GM18520 (cell line): ENCODE measurements around the gene RGCC.
"Not testable (repeated sequence)": the region's sequence is repeated elsewhere in the genome, so short reads cannot be mapped to it uniquely, and the experiment has no call there.

ENCODE experiments used
- ATAC-seq: cut with Tn5 transposase; IDR thresholded peaks from one replicate; pipeline ENCODE4 v1.9.1; 2021; ENCODE audit not compliant: unreplicated experiment

RGCC gene

GRCh38 chr13:41488124-41488523, 30.8 kb downstream of the RGCC start:
- ATAC-seq, result no peak

DNA sequence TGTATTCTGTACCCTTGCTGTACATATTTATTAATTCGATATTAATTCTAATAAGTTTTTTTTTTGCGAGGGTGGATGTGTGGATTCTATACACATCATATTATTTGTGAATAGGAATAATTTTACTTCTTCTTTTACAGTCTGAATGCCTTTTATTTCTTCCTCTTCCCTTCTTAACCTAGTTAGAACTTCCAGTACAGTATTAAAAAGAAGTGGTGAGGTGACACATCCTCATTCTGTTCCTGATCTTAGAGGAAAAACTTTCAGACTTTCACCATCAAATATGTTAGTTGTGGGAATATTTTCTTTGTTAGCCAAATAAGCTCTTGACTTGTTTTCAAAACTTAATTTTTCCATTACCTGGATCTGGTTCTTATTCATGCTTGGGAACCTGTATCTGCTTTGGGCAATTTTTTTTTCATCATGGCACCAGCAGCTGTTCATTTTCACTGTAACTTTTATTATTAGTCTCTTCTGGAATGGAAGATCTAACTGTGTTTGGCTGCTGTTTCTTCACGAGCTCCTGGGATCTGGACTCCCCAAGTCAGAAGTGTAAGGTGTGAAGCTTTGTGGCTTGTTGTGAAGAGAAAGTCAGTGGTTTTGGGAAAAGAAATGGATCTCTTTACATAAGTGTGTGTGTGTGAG, 33.1 kb downstream of the RGCC start:
- ATAC-seq, result no peak

GRCh38 chr13:41491436-41491835, 34.1 kb downstream of the RGCC start:
- ATAC-seq, result no peak

DNA sequence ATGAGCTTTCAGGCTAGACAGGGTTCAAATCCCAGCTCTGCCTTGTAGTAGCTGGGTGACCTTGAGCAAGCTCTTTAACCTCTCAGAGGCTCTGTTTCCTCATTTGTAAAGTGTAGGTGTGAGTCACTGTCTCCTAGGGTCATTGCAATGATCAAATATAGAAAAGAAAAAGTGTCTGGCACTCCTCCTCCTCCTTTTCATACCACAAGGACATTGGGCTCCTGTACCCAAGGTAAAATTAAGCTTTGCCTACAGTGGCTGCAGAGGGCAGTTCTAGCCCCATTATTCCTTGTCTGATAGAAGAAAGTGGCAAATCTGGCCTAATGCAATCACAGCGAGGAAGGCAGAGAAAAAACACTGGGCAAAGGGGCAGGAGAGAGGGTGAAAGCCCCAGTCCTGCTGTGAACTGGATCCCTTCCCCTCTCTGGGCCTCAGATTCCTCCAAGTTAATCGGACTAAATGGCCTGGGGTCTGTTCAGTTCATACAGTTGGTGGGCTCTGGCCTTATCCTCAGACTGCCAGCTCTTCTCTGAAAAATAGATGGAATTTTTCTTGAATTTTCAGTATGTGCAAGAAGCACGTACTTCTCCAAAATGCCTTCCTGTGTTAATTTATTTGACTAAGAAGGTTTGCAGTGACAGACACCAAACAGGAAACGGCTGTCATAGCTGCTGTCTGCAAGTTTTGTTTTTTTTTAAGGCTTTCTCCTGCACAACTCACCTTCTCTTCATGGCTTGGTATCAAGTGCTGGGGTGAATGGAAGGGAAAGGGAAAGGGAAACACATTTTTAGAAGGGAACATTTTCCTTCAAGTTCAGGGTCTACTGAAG, 35.3 kb downstream of the RGCC start:
- ATAC-seq, result peak; percentile 54

DNA sequence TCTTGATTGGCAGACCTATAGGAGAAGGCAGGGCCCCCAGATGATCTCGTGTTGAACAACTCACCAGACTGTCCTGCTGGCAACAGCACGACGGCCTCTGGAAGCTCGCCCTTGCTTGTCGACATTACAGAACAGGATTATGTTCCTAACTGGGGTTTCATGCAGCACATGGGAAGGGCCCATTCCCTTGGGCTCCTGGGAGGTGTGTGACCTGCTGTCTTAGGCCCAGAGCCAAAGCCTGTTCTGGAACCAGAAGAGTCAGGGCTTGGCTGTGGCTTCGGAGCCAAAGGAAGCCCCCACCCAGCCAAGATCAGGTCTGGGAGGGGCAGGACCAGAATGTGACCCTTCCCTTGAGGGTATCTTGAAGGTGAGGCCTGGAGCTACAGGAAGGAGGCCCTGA, 36.9 kb downstream of the RGCC start:
- no peak for ATAC-seq

GRCh38 chr13:41495044-41495443, 37.7 kb downstream of the RGCC start:
- no peak for ATAC-seq

GRCh38 chr13:41496420-41497234, 39.3 kb downstream of the RGCC start:
- ATAC-seq, result no peak

DNA sequence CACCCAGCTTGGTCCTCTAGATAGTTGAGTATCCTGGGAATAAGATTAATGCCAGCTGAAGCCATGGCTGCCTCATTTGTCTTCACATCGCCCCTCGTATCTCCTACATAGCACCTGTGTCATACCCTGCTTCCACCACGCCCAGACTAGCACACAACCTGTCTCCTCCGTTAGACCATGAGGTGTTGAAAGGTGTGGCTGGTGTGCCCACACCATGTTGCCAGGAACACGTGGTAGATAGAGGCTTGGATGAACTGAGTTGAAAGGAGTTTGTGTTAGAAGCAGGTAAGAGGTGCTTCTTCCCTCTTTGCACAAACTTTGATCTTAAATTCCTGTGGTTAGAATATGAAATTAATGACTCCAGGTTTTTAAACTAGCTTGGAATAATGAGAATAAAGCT, 40.1 kb downstream of the RGCC start:
- ATAC-seq, result no peak

DNA sequence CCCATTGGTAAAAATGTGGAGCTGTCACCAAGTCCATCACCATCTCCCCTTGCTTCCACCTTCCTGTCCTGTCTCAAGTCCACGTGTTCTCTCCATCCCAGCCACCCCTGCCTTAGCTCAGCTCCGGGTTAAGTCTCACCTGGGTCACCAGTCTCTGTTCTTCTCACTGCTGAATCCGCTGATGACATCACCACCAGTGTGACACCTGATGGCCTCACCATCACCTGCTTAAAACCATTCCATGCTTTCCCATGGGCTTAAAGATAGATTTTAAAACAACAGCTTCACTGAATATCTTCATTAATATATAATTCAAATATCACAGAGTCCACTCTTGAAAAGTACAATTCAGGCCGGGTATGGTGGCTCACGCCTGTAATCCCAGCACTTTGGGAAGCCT, 42.1 kb downstream of the RGCC start:
- no peak for ATAC-seq

- no peak for ATAC-seq
Measured at GRCh38 chr13:41500511-41500910, 43.2 kb downstream of the RGCC start.

- ATAC-seq, result no peak
Measured at GRCh38 chr13:41501281-41501680, 43.9 kb downstream of the RGCC start.

- ATAC-seq, result no peak
Measured at GRCh38 chr13:41502031-41502430, 44.7 kb downstream of the RGCC start.

GRCh38 chr13:41502673-41503072, 45.3 kb downstream of the RGCC start:
- peak; percentile 44 for ATAC-seq

- no peak for ATAC-seq
Measured at GRCh38 chr13:41503356-41503755, 46.0 kb downstream of the RGCC start.

- not testable (repeated sequence) for ATAC-seq
Measured at GRCh38 chr13:41504657-41505056, 47.3 kb downstream of the RGCC start.

DNA sequence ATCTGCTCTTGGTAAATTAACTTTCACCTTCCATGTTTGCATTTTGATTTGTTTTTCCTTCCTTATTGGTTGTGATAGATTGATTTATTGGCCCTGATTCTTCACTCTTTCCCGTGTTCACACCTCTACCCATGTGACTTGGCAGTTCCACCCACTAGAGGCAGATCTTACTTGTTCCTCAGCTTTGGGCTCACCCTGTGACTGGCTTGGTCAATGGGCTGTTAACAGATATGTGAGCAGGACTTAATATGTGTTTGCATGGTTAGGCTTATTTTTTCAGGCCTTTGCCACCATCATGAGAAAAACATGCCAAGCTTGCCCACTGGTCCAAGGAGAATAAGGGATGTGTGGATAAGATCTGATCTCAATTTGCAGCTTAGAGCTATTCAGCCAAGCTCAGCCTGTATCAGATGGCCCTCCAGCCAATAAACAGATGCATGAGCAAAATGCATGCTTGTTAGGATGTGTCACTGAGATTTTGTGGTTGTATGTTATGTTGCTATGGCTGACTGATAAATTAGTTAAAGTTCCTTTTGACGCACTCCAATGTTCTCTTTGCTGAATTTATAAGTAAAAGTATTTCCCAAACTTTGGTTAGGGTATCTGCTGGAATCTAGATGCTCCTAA, 48.0 kb downstream of the RGCC start:
- no peak for ATAC-seq

DNA sequence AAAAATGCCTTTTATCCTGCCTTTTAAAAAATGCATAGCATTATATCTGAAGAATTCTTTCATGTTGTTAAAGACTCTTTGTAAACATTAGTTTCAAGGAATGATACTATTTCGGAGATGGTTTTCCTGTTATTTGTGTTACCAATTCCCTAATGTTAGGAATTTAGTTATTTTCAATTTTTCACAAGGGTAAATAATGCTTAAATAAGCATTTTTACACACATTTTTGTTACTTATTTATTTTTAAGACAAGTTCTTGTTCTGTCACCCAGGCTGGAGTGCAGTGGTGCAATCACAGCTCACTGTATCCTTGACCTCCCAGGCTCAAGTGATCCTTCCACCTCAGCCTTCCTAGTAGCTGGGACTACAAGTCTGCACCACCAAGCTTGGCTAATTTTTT, 49.0 kb downstream of the RGCC start:
- ATAC-seq, result no peak

DNA sequence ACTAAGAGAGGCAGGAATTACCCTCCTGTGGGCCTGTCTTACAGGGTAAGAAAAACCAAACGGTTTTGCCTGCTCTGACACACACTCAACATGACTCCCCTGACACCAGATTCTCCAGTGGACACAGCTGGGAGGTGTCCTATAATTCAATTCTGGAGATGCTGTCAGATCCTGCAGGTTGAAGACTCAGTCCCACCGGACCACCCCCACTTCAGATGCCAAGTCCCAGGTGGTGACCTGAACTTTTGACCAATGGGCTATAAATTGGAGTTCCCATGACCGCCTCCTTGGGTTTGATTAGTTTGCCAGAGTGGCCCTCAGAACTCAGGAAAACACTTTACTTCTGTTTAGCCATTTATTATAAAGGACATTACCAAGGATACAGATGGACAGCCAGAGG, 52.6 kb downstream of the RGCC start:
- no peak for ATAC-seq

GRCh38 chr13:41511827-41512226, 54.5 kb downstream of the RGCC start:
- ATAC-seq, result no peak

- ATAC-seq, result no peak
Measured at GRCh38 chr13:41512441-41512840, 55.1 kb downstream of the RGCC start.

DNA sequence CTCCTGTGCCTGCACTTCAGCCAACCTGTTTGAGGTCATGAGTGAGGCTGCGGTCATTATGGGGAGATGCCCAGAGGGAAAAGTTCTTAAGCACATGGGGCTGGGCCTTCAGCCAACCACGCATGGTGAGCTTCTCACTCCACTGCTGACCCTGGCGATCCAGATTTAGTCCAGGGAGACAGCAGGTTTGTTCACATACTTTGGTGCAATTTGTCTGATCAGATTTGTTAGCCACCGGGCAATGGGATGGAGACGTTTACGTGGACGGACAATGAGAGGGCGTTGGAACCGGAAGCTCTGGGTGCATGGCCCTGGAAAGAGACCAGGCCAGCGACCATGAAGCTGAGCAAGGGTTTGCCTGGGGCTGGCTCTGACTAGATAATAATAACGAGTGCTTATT, 56.2 kb downstream of the RGCC start:
- no peak for ATAC-seq
